ENCODE data around the gene ARID1B.

ARID1B gene

GRCh38 chr6:156946370-156946936, 169.3 kb downstream of the ARID1B start:
- no peak for DNase-seq

- DNase-seq = no peak
These were observed 171.1 kb downstream of the ARID1B start for GRCh38 chr6:156948277-156948676.

GRCh38 chr6:156948807-156949206, 171.6 kb downstream of the ARID1B start:
- no peak for DNase-seq

- DNase-seq = no peak
These were observed 172.2 kb downstream of the ARID1B start for GRCh38 chr6:156949376-156949775.

- DNase-seq = no peak
These were observed 172.9 kb downstream of the ARID1B start for GRCh38 chr6:156950084-156950483.

- no peak for DNase-seq
These were observed 173.4 kb downstream of the ARID1B start for GRCh38 chr6:156950531-156950930.

- no peak for DNase-seq
These were observed 175.2 kb downstream of the ARID1B start for GRCh38 chr6:156952401-156952800.

- no peak for DNase-seq
These were observed 175.9 kb downstream of the ARID1B start for GRCh38 chr6:156953127-156953478.

GRCh38 chr6:156953479-156954146, 176.4 kb downstream of the ARID1B start:
- no peak for DNase-seq

GRCh38 chr6:156954191-156954590, 177.0 kb downstream of the ARID1B start:
- no peak for DNase-seq

GRCh38 chr6:156954816-156955215, 177.6 kb downstream of the ARID1B start:
- no peak for DNase-seq

- DNase-seq = no peak
These were observed 178.5 kb downstream of the ARID1B start for GRCh38 chr6:156955494-156956183.

GRCh38 chr6:156956286-156956685, 179.1 kb downstream of the ARID1B start:
- DNase-seq = no peak

- no peak for DNase-seq
These were observed 180.9 kb downstream of the ARID1B start for GRCh38 chr6:156957931-156958547.

GRCh38 chr6:156960525-156960924, 183.3 kb downstream of the ARID1B start:
- DNase-seq = no peak

- no peak for DNase-seq
These were observed 184.2 kb downstream of the ARID1B start for GRCh38 chr6:156961282-156961892.

GRCh38 chr6:156963712-156964700, 186.8 kb downstream of the ARID1B start:
- no peak for DNase-seq

- no peak for DNase-seq
These were observed 190.7 kb downstream of the ARID1B start for GRCh38 chr6:156967852-156968251.

- no peak for DNase-seq
These were observed 192.1 kb downstream of the ARID1B start for GRCh38 chr6:156969233-156969632.

- no peak for DNase-seq
These were observed 193.5 kb downstream of the ARID1B start for GRCh38 chr6:156970595-156971112.

- no peak for DNase-seq
These were observed 194.1 kb downstream of the ARID1B start for GRCh38 chr6:156971153-156971885.
